ENCODE measurements around the gene CA12. TPM values are rescaled to one million over a fixed set of nuclear protein-coding genes. Genes with fewer than 3 reads are reported as not detected.

Gene CA12
- total and polyA plus RNA-seq, 9 of the 15 experiments (the other 6 are each of a cell fraction or from before 2014, with no cell fraction given): 0.01 to 0.78 (median 0.15) TPM; not detected in 1

GRCh38 chr15:63363292-63363691, 18.4 kb downstream of the CA12 start (continued):
- TF ChIP-seq, protein P1, sequence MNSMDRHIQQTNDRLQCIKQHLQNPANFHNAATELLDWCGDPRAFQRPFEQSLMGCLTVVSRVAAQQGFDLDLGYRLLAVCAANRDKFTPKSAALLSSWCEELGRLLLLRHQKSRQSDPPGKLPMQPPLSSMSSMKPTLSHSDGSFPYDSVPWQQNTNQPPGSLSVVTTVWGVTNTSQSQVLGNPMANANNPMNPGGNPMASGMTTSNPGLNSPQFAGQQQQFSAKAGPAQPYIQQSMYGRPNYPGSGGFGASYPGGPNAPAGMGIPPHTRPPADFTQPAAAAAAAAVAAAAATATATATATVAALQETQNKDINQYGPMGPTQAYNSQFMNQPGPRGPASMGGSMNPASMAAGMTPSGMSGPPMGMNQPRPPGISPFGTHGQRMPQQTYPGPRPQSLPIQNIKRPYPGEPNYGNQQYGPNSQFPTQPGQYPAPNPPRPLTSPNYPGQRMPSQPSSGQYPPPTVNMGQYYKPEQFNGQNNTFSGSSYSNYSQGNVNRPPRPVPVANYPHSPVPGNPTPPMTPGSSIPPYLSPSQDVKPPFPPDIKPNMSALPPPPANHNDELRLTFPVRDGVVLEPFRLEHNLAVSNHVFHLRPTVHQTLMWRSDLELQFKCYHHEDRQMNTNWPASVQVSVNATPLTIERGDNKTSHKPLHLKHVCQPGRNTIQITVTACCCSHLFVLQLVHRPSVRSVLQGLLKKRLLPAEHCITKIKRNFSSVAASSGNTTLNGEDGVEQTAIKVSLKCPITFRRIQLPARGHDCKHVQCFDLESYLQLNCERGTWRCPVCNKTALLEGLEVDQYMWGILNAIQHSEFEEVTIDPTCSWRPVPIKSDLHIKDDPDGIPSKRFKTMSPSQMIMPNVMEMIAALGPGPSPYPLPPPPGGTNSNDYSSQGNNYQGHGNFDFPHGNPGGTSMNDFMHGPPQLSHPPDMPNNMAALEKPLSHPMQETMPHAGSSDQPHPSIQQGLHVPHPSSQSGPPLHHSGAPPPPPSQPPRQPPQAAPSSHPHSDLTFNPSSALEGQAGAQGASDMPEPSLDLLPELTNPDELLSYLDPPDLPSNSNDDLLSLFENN (IDR thresholded peaks at IDR 0.05; ENCODE audit: low read depth in 2 of 2, low read length in 2 of 2): 0 out of 4 replicates have a peak, but pooled peaks of 1 of the 2 experiments have one; percentile 39
- peak in 1 of 2 experiments; percentile 92; a peak in 1 of 4 replicates for TF ChIP-seq FOXA3 (CRISPR knock-in tag; conservative IDR thresholded peaks at IDR 0.05 in 1 of 2, IDR thresholded peaks at IDR 0.05 in 1 of 2)
- TF ChIP-seq ZEB2 (IDR thresholded peaks at IDR 0.05): peak; percentile 20; the same call in 1 of the 2 replicates
- TF ChIP-seq GATA2 (CRISPR knock-in tag; IDR thresholded peaks at IDR 0.05): peak; percentile 85
- TF ChIP-seq KLF16 (IDR thresholded peaks at IDR 0.05): 0 out of 2 replicates have a peak, but pooled peaks have one; percentile 30
- peak; percentile 74 for TF ChIP-seq DPF2 (IDR thresholded peaks at IDR 0.05)
- TF ChIP-seq CREM (IDR thresholded peaks at IDR 0.05; ENCODE audit: low read depth): 0 out of 2 replicates have a peak, but pooled peaks have one; percentile 22
- peak; percentile 68; the same call in 1 of the 2 replicates for TF ChIP-seq SMARCA4 (IDR thresholded peaks at IDR 0.05)
- 0 out of 4 replicates have a peak, but pooled peaks of 1 of the 2 experiments have one; percentile 21 for TF ChIP-seq NRF1 (conservative IDR thresholded peaks at IDR 0.05 in 1 of 2, IDR thresholded peaks at IDR 0.05 in 1 of 2)
- TF ChIP-seq KDM1A (IDR thresholded peaks at IDR 0.05): peak; percentile 37 to 41; a peak in 2 of 4 replicates
- TF ChIP-seq, protein P2, sequence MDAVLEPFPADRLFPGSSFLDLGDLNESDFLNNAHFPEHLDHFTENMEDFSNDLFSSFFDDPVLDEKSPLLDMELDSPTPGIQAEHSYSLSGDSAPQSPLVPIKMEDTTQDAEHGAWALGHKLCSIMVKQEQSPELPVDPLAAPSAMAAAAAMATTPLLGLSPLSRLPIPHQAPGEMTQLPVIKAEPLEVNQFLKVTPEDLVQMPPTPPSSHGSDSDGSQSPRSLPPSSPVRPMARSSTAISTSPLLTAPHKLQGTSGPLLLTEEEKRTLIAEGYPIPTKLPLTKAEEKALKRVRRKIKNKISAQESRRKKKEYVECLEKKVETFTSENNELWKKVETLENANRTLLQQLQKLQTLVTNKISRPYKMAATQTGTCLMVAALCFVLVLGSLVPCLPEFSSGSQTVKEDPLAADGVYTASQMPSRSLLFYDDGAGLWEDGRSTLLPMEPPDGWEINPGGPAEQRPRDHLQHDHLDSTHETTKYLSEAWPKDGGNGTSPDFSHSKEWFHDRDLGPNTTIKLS (IDR thresholded peaks at IDR 0.05; ENCODE audit: borderline replicate concordance, low read depth): 0 out of 2 replicates have a peak, but pooled peaks have one; percentile 31
- peak in 1 of 2 experiments; percentile 43; a peak in 1 of 4 replicates for TF ChIP-seq RCOR1 (IDR thresholded peaks at IDR 0.05; ENCODE audit: borderline replicate concordance in 1 of 2, low read depth in 2 of 2, low read length in 2 of 2)
- TF ChIP-seq POLR2AphosphoS5 (IDR thresholded peaks at IDR 0.05; ENCODE audit: control insufficient read depth, insufficient read depth, low read depth, low read length): peak; percentile 76
- no peak for TF ChIP-seq ETV5 (CRISPR knock-in tag; IDR thresholded peaks at IDR 0.05; ENCODE audit: low read depth)
- TF ChIP-seq TEAD4 (IDR thresholded peaks at IDR 0.05; ENCODE audit: low read length): peak; percentile 72
- no peak for TF ChIP-seq TEAD4 (CRISPR knock-in tag; IDR thresholded peaks at IDR 0.05; ENCODE audit: borderline replicate concordance)
- TF ChIP-seq RBBP5 (IDR thresholded peaks at IDR 0.05; ENCODE audit: borderline replicate concordance, insufficient read depth, low read length, poor library complexity, severe bottlenecking): no peak
- no peak for TF ChIP-seq RBM15 (IDR thresholded peaks at IDR 0.05; ENCODE audit: insufficient read depth, low read length)
- peak; percentile 87 for TF ChIP-seq ARID1B (IDR thresholded peaks at IDR 0.05)
- TF ChIP-seq EP300 (IDR thresholded peaks at IDR 0.05; ENCODE audit: low read length): peak; percentile 67; the same call in 1 of the 2 replicates
- TF ChIP-seq DDX20 (tag; IDR thresholded peaks at IDR 0.05; ENCODE audit: low read depth): no peak
- TF ChIP-seq NFIC (IDR thresholded peaks at IDR 0.05): peak; percentile 55
